Type B pancreatic cell (in vitro differentiated cells): ENCODE measurements around the gene NR6A1. TPM values are rescaled to one million over a fixed set of nuclear protein-coding genes. Genes with fewer than 3 reads are reported as not detected.

Experiments
- DNase-seq: peaks from one replicate; pipeline ENCODE4 v3.0.0; 2021; ENCODE audit warnings: mixed read lengths; ENCODE audit not compliant: unreplicated experiment; ENCODE audit errors: extremely low spot score
- H3K27ac Mint-ChIP-seq: 2 replicates; pipeline ENCODE4 v1.8.0; 2021; ENCODE audit warnings: mild to moderate bottlenecking, mixed read lengths
- H3K27me3 Mint-ChIP-seq: 2 replicates; pipeline ENCODE4 v1.8.0; 2021; ENCODE audit warnings: mixed read lengths
- H3K36me3 Mint-ChIP-seq: 2 replicates; pipeline ENCODE4 v1.8.0; 2021; ENCODE audit warnings: mixed read lengths
- H3K4me1 Mint-ChIP-seq: one replicate; pipeline ENCODE4 v1.8.0; 2021; ENCODE audit warnings: mixed read lengths; ENCODE audit not compliant: unreplicated experiment
- H3K4me3 Mint-ChIP-seq: 2 replicates; pipeline ENCODE4 v1.8.0; 2021; ENCODE audit warnings: mild to moderate bottlenecking, mixed read lengths
- H3K9me3 Mint-ChIP-seq: 2 replicates; pipeline ENCODE4 v1.8.0; 2021; ENCODE audit warnings: mixed read lengths
- CTCF ChIP-seq: fragments of 200-600 bp; sonication (generic); conservative IDR thresholded peaks from 2 replicates; pipeline ENCODE4 v1.5.0; 2021; ENCODE audit warnings: antibody characterized with exemption, mild to moderate bottlenecking
- total RNA-seq: library from RNA; stranded (reverse); gene quantifications from 2 replicates; pipeline ENCODE4 v1.2.1, GENCODE V29; 2021; ENCODE audit warnings: low replicate concordance

NR6A1 gene
- total RNA-seq, 1 donor from 2014 or later = 10.0 TPM

- H3K4me1 Mint-ChIP-seq = peaks cover 8% of the 10 kb centered on the region
- H3K4me3 Mint-ChIP-seq = no peak overlapping the region
- no peak overlapping the region for H3K27ac Mint-ChIP-seq
- DNase-seq = no peak
- no peaks in the 10 kb centered on the region for H3K36me3 Mint-ChIP-seq
- no peak for TF ChIP-seq CTCF
- H3K9me3 Mint-ChIP-seq = no peaks in the 10 kb centered on the region
- H3K27me3 Mint-ChIP-seq = peaks cover 48% of the 10 kb centered on the region
These were observed 283.6 kb downstream of the NR6A1 start for GRCh38 chr9:124487260-124488182.

- no peak for TF ChIP-seq CTCF
- no peaks in the 10 kb centered on the region for H3K9me3 Mint-ChIP-seq
- no peak for DNase-seq
- no peaks in the 10 kb centered on the region for H3K36me3 Mint-ChIP-seq
- peaks cover 51% of the 10 kb centered on the region for H3K27me3 Mint-ChIP-seq
- H3K27ac Mint-ChIP-seq = no peak overlapping the region
- H3K4me3 Mint-ChIP-seq = no peak overlapping the region
- peaks cover 8% of the 10 kb centered on the region for H3K4me1 Mint-ChIP-seq
These were observed 284.3 kb downstream of the NR6A1 start for GRCh38 chr9:124486778-124487259.

GRCh38 chr9:124485936-124486335 lies 285.2 kb downstream of the NR6A1 start:
- Mint-ChIP-seq H3K36me3 (no peaks in the 10 kb centered on the region), H3K4me3 (no peak overlapping the region), H3K9me3 (no peaks in the 10 kb centered on the region), H3K4me1 (peaks cover 8% of the 10 kb centered on the region), H3K27me3 (peaks cover 53% of the 10 kb centered on the region), H3K27ac (no peak overlapping the region)
- no peak for TF ChIP-seq CTCF
- no peak for DNase-seq

DNA sequence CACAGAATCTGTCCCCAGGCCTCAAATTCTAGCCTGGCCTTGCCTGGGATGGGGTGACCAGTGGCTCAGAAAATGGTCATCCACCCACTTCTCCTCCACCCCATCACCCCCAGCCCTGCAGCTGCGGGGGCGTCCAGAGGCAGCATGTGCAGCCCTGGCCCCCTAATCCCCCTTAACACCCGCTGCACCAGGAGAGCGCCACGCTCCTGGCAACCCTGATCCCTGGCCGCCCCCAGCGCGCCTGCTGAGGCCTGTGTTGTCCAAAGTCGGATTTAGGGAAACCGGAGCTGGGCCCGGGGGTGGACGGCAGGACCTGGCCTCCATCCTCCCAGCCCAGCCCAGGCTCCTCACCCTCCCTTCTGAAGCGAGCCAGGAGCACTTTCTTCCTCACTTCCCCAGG lies 285.9 kb downstream of the NR6A1 start:
- peaks cover 5% of the 10 kb centered on the region for H3K4me1 Mint-ChIP-seq
- no peak overlapping the region for H3K27ac Mint-ChIP-seq

DNA sequence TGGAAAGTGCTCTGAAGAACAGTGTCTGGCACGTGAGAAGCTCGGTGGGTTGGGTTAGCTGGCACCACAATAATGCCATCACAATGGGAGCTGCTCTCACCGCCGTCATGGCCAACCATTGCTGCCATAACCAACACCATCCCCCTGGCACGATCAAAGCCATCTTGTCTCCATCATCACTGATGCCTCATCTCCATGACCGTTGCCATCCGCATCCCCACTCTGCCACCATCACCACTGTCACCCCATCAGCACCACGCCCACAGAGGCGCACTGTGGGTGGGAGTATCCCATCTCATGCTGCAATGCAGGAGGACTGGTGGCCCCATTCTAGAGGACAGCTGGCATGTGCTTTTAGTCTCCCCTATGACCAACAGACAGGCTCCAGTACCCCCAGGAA lies 287.6 kb downstream of the NR6A1 start:
- Mint-ChIP-seq H3K27ac (no peak overlapping the region), H3K27me3 (peaks cover 53% of the 10 kb centered on the region), H3K4me1 (peaks cover 5% of the 10 kb centered on the region), H3K36me3 (no peaks in the 10 kb centered on the region), H3K9me3 (no peaks in the 10 kb centered on the region), H3K4me3 (no peak overlapping the region)
- no peak for TF ChIP-seq CTCF
- DNase-seq = no peak

More for the DNA sequence above, 285.9 kb downstream of the NR6A1 start:
- Mint-ChIP-seq H3K4me3 (no peak overlapping the region), H3K27me3 (peaks cover 54% of the 10 kb centered on the region), H3K36me3 (no peaks in the 10 kb centered on the region), H3K9me3 (no peaks in the 10 kb centered on the region)
- no peak for TF ChIP-seq CTCF
- DNase-seq = no peak
